HepG2 (cell line): ENCODE measurements around the gene ATG4B. TPM values are rescaled to one million over a fixed set of nuclear protein-coding genes. Genes with fewer than 3 reads are reported as not detected.

Experiments
- AKAP8 ChIP-seq: sonication (generic); formaldehyde crosslinking; IDR thresholded peaks from 2 replicates; pipeline ENCODE4 v1.5.1; 2020; ENCODE audit warnings: mild to moderate bottlenecking, missing genetic modification reagents
- BORCS8-MEF2B ChIP-seq: sonication (generic); formaldehyde crosslinking; IDR thresholded peaks from 2 replicates; pipeline ENCODE4 v1.8.0; 2022; ENCODE audit warnings: mild to moderate bottlenecking, missing genetic modification reagents
- MED1 ChIP-seq: sonication (generic); formaldehyde crosslinking; IDR thresholded peaks from 2 replicates; pipeline ENCODE4 v1.4.0; 2020; ENCODE audit warnings: missing genetic modification reagents
- NAIF1 ChIP-seq: sonication (generic); formaldehyde crosslinking; IDR thresholded peaks from 2 replicates; pipeline ENCODE4 v1.5.0; 2020; ENCODE audit warnings: mild to moderate bottlenecking, missing genetic modification reagents, borderline replicate concordance
- NR2F2 ChIP-seq: IDR thresholded peaks from 2 replicates; pipeline ENCODE4 v1.6.1; 2012; ENCODE audit warnings: low read depth, inconsistent platforms, borderline replicate concordance
- PBX2 ChIP-seq: IDR thresholded peaks from 2 replicates; pipeline ENCODE4 v1.6.1; 2016; ENCODE audit warnings: control low read depth
- PRDM10 ChIP-seq: sonication (generic); formaldehyde crosslinking; IDR thresholded peaks from 2 replicates; pipeline ENCODE4 v1.4.0; 2020; ENCODE audit warnings: low read depth, missing genetic modification reagents
- SNAPC5 ChIP-seq: sonication (generic); formaldehyde crosslinking; IDR thresholded peaks from 2 replicates; pipeline ENCODE4 v1.8.1; 2023; ENCODE audit warnings: mild to moderate bottlenecking, missing genetic modification reagents, borderline replicate concordance
- TIGD3 ChIP-seq: sonication (generic); formaldehyde crosslinking; IDR thresholded peaks from 2 replicates; pipeline ENCODE4 v1.5.1; 2020; ENCODE audit warnings: mild to moderate bottlenecking, missing genetic modification reagents, borderline replicate concordance
- ZBTB34 ChIP-seq: sonication (generic); formaldehyde crosslinking; IDR thresholded peaks from 2 replicates; pipeline ENCODE4 v1.8.0; 2022; ENCODE audit warnings: mild to moderate bottlenecking, missing genetic modification reagents
- ZC3H13 ChIP-seq: sonication (generic); formaldehyde crosslinking; IDR thresholded peaks from 2 replicates; pipeline ENCODE4 v1.8.1; 2023; ENCODE audit warnings: mild to moderate bottlenecking, missing genetic modification reagents, moderate library complexity
- ZFP36L1 ChIP-seq: sonication (generic); formaldehyde crosslinking; IDR thresholded peaks from 2 replicates; pipeline ENCODE4 v1.8.0; 2022; ENCODE audit warnings: mild to moderate bottlenecking, missing genetic modification reagents, moderate library complexity
- ZNF10 ChIP-seq: sonication (generic); formaldehyde crosslinking; IDR thresholded peaks from 2 replicates; pipeline ENCODE4 v1.4.0; 2020; ENCODE audit warnings: mild to moderate bottlenecking, low read depth, missing genetic modification reagents, borderline replicate concordance
- ZNF263 ChIP-seq: sonication (generic); formaldehyde crosslinking; IDR thresholded peaks from 2 replicates; pipeline ENCODE4 v1.4.0; 2020; ENCODE audit warnings: missing genetic modification reagents
- ZNF547 ChIP-seq: sonication (generic); formaldehyde crosslinking; IDR thresholded peaks from 2 replicates; pipeline ENCODE4 v1.5.1; 2020; ENCODE audit warnings: mild to moderate bottlenecking, missing genetic modification reagents
- polyA plus RNA-seq, 8 experiments: library from polyadenylated mRNA; depleted of rRNA in 3 of 8; stranded (reverse) in 7 of 8; unstranded in 1 of 8; fragments of >200 nt; fragmentation: Illumina TruSeq in 4 of 8; extraction: Trizol in 4 of 8; gene quantifications; 2 replicates each; pipeline versions ENCODE4 v1.2.1 to v1.2.3, GENCODE V29; 2011 to 2016; ENCODE audit warnings: low read depth in 4 of 8, missing spikeins in 1 of 8, mixed read lengths in 1 of 8; ENCODE audit not compliant: insufficient read depth in 1 of 8
- total RNA-seq, 5 experiments: library from RNA; depleted of rRNA; stranded (reverse); fragments of >200 nt; fragmentation: Illumina TruSeq; extraction: Trizol; gene quantifications; 2 replicates each; pipeline ENCODE4 v1.2.3, GENCODE V29; 2016; ENCODE audit warnings: low read depth in 1 of 5
- TF ChIP-seq, protein P1 (sequence below): IDR thresholded peaks from 2 replicates; pipeline ENCODE4 v1.4.0; 2020; ENCODE audit warnings: mild to moderate bottlenecking, missing genetic modification reagents

ATG4B gene
- total and polyA plus RNA-seq, 2 of the 13 experiments (the other 11 are each of a cell fraction or from before 2014, with no cell fraction given), result 95.5 to 239 TPM

GRCh38 chr2:241645056-241645914 lies 7.8 kb downstream of the ATG4B start (continued):
- TF ChIP-seq PRDM10 (CRISPR knock-in tag) (0 out of 2 replicates have a peak, but pooled peaks have one; percentile 7), ZFP36L1 (peak; percentile 67; the same call in 1 of the 2 replicates), ZNF263 (peak; percentile 98), SNAPC5 (CRISPR knock-in tag) (no peak), NAIF1 (CRISPR knock-in tag) (peak; percentile 85; the same call in 1 of the 2 replicates), ZNF10 (no peak), ZC3H13 (CRISPR knock-in tag) (peak; percentile 84; the same call in 1 of the 2 replicates), NR2F2 (no peak), ZBTB34 (CRISPR knock-in tag) (no peak; the same call in 1 of the 2 replicates), ZNF547 (CRISPR knock-in tag) (peak; percentile 69; the same call in 1 of the 2 replicates), AKAP8 (CRISPR knock-in tag) (peak; percentile 96), TIGD3 (CRISPR knock-in tag) (no peak), BORCS8-MEF2B (peak; percentile 78), MED1 (CRISPR knock-in tag) (peak; percentile 95), PBX2 (CRISPR knock-in tag) (0 out of 2 replicates have a peak, but pooled peaks have one; percentile 9)
- TF ChIP-seq, protein P1, sequence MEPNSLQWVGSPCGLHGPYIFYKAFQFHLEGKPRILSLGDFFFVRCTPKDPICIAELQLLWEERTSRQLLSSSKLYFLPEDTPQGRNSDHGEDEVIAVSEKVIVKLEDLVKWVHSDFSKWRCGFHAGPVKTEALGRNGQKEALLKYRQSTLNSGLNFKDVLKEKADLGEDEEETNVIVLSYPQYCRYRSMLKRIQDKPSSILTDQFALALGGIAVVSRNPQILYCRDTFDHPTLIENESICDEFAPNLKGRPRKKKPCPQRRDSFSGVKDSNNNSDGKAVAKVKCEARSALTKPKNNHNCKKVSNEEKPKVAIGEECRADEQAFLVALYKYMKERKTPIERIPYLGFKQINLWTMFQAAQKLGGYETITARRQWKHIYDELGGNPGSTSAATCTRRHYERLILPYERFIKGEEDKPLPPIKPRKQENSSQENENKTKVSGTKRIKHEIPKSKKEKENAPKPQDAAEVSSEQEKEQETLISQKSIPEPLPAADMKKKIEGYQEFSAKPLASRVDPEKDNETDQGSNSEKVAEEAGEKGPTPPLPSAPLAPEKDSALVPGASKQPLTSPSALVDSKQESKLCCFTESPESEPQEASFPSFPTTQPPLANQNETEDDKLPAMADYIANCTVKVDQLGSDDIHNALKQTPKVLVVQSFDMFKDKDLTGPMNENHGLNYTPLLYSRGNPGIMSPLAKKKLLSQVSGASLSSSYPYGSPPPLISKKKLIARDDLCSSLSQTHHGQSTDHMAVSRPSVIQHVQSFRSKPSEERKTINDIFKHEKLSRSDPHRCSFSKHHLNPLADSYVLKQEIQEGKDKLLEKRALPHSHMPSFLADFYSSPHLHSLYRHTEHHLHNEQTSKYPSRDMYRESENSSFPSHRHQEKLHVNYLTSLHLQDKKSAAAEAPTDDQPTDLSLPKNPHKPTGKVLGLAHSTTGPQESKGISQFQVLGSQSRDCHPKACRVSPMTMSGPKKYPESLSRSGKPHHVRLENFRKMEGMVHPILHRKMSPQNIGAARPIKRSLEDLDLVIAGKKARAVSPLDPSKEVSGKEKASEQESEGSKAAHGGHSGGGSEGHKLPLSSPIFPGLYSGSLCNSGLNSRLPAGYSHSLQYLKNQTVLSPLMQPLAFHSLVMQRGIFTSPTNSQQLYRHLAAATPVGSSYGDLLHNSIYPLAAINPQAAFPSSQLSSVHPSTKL, result peak; percentile 77
